Common myeloid progenitor, CD34-positive (primary cell): ENCODE measurements around the gene ERVFRD-1.
A peak's percentile ranks its signal among the peaks of the same experiment; 100 is the strongest.
"Not testable (repeated sequence)": the region's sequence is repeated elsewhere in the genome, so short reads cannot be mapped to it uniquely, and the experiment has no call there.

Experiments used
- CTCF ChIA-PET: fragments of 350-600 bp; sonication (Branson Sonifier 250); formaldehyde crosslinking; loops from one replicate; lab custom pipeline; 2021; ENCODE audit warnings: antibody characterized with exemption; lab: Charles Lee
- POLR2A ChIA-PET: fragments of 350-600 bp; sonication (Branson Sonifier 250); formaldehyde crosslinking; loops from one replicate; lab custom pipeline; 2021; ENCODE audit warnings: antibody characterized with exemption; lab: Charles Lee
- DNase-seq, 3 donors: peaks; one replicate each; pipeline versions ENCODE4 v3.0.0 to v3.0.0-alpha.2; 2013
- H3K27ac ChIP-seq, 2 experiments: 1 replicate in 1 of 2; 2 replicates in 1 of 2; pipeline ENCODE4 v1.7.0; 2013; ENCODE audit warnings: inconsistent platforms in 2 of 2, low read length in 2 of 2, mild to moderate bottlenecking in 2 of 2, low read depth in 1 of 2, moderate library complexity in 1 of 2; ENCODE audit not compliant: severe bottlenecking in 2 of 2, insufficient read depth in 1 of 2, poor library complexity in 1 of 2
- H3K27me3 ChIP-seq, 5 experiments: replicated peaks in 2 of 5; 1 replicate in 3 of 5; 2 replicates in 2 of 5; pipeline versions ENCODE4 v1.6.1 to v1.7.0; 2013; ENCODE audit warnings: low read length in 4 of 5, mild to moderate bottlenecking in 2 of 5, moderate library complexity in 2 of 5, inconsistent platforms in 1 of 5; ENCODE audit not compliant: insufficient read depth in 5 of 5, control insufficient read depth in 4 of 5
- H3K36me3 ChIP-seq, 4 experiments: 1 replicate in 2 of 4; 2 replicates in 2 of 4; pipeline versions ENCODE4 v1.6.1 to v1.7.0; 2013; ENCODE audit warnings: low read length in 3 of 4, control low read depth in 1 of 4, mild to moderate bottlenecking in 1 of 4; ENCODE audit not compliant: control insufficient read depth in 4 of 4, insufficient read depth in 4 of 4
- H3K4me1 ChIP-seq, 4 experiments: 1 replicate in 3 of 4; 2 replicates in 1 of 4; pipeline versions ENCODE4 v1.6.1 to v1.7.1; 2013; ENCODE audit warnings: low read length in 3 of 4, mild to moderate bottlenecking in 3 of 4, control low read depth in 1 of 4, inconsistent platforms in 1 of 4, moderate library complexity in 1 of 4; ENCODE audit not compliant: control insufficient read depth in 4 of 4, insufficient read depth in 4 of 4; ENCODE audit errors: control extremely low read depth in 1 of 4
- H3K4me3 ChIP-seq, 7 experiments: 1 replicate in 4 of 7; 2 replicates in 3 of 7; pipeline versions ENCODE4 v1.5.1 to v1.7.0; 2013; ENCODE audit warnings: mild to moderate bottlenecking in 7 of 7, low read length in 6 of 7, moderate library complexity in 6 of 7, inconsistent platforms in 2 of 7, low read depth in 2 of 7, control low read depth in 1 of 7; ENCODE audit not compliant: insufficient read depth in 4 of 7, control insufficient read depth in 1 of 7; ENCODE audit errors: extremely low read depth in 1 of 7
- H3K9me3 ChIP-seq, 5 experiments: 1 replicate in 4 of 5; 2 replicates in 1 of 5; pipeline versions ENCODE4 v1.6.1 to v1.7.1; 2013; ENCODE audit warnings: low read length in 4 of 5, mild to moderate bottlenecking in 2 of 5, inconsistent platforms in 1 of 5, low read depth in 1 of 5, moderate library complexity in 1 of 5; ENCODE audit not compliant: control insufficient read depth in 4 of 5, insufficient read depth in 2 of 5; ENCODE audit errors: control extremely low read depth in 1 of 5
- WGBS: methylation state at CpG from one replicate; pipeline ENCODE4 v1.1.5; 2013; ENCODE audit not compliant: insufficient coverage; 5-methylcytosine and 5-hydroxymethylcytosine counted together

The ERVFRD-1 gene

DNA sequence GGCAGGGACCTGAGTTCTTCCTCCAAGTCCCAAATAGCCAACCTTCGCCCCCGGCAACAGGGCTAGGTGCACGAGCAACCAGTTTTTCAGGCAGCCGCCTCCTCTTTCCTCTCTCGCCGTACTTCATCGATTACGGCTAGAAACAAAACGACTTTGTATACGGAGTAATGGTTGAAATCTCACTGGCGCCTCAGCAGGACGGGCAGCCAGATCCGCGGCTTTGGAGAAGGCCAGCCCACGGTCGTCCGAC lies 18.2 kb downstream of the ERVFRD-1 start:
- peak overlapping the region; percentile 20 to 87 for H3K27ac ChIP-seq
- H3K36me3 ChIP-seq = peaks cover 0 to 4% (median 0%) of the 10 kb centered on the region in 4 experiments
- CTCF ChIA-PET = interaction anchor here (0.6 to 1.6 kb wide), 4 partner anchors 13 to 35 kb away, joined by 4 to 5 read pairs (median 4); no protein-coding TSS in a partner anchor
- DNase-seq = peak in 1 of 3 donors; percentile 71
- H3K9me3 ChIP-seq = no peaks in the 10 kb centered on the region
- H3K4me1 ChIP-seq = peaks cover 0 to 28% (median 15%) of the 10 kb centered on the region in 4 experiments
- no peaks in the 10 kb centered on the region for H3K27me3 ChIP-seq
- peak overlapping the region; percentile 79 to 99 (median 93) for H3K4me3 ChIP-seq
- 0% methylated on average over 9 of the region's 17 CpGs for WGBS
- POLR2A ChIA-PET = interaction anchor here (0.6 kb wide), 1 partner anchor 430 kb away, joined by 3 read pairs; no protein-coding TSS in a partner anchor

DNA sequence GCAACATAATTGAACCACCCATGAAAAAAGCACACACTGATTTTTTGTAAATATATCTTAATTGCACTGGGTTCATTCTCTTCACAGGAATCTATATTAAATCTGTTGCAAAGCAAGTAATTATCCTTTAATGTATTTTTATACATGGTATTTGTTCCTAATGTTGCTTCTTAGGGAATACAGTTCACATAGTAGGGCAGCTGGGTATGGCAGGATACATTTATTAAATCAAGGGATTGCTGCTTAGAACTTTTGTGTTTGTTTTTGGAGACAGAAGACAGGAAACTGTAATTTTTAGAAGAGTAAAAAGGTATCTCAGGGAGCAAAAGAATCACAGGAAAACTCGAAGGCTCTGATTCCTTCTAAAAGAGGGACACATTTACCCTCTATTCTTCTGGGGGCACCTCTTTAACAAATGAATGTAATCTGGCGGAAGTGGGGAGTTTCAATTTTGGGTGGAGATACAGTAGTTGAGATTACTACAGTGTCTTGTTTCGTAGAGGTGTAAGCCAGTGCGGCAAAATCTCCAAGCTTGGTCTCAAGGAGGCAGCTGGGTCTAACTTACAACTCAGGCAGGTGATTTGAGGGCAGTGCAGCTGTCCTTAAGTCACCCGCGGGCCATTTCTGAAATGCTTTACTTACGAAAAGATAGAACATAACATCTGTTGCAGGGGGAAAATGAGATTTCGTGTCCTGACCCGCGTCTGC lies 18.7 kb downstream of the ERVFRD-1 start:
- H3K4me1 ChIP-seq = peaks cover 0 to 28% (median 15%) of the 10 kb centered on the region in 4 experiments
- no peaks in the 10 kb centered on the region for H3K27me3 ChIP-seq
- H3K27ac ChIP-seq = peak overlapping the region; percentile 20 to 87
- H3K4me3 ChIP-seq = peak overlapping the region; percentile 79 to 99 (median 93)
- WGBS = 0% methylated on average over 7 of the region's 10 CpGs
- H3K36me3 ChIP-seq = no peaks in the 10 kb centered on the region
- peak in 1 of 3 donors; percentile 82 for DNase-seq
- no peaks in the 10 kb centered on the region for H3K9me3 ChIP-seq
- CTCF ChIA-PET = interaction anchor here (0.6 to 1.6 kb wide), 4 partner anchors 13 to 35 kb away, joined by 4 to 5 read pairs (median 4); no protein-coding TSS in a partner anchor
- POLR2A ChIA-PET = interaction anchor here (0.6 kb wide), 1 partner anchor 430 kb away, joined by 3 read pairs; no protein-coding TSS in a partner anchor

DNA sequence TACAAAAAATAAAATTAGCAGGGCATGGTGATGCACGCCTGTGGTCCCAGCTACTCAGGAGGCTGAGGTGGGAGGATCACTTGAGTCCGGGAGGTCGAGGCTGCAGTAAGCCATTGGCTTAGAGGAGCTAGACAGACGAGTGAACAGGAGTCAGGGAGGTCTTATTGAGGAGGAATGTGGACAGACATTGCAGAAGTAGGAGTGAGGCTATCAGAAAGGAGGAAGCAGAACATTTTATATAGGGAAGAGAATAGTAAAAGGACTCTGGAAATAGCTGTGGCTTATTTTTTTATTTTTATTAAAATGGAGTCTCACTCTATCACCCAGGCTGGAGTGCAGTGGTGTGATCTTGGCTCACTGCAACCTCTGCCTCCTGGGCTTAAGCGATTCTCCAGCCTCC lies 20.4 kb downstream of the ERVFRD-1 start:
- H3K36me3 ChIP-seq, H3K4me3 ChIP-seq, H3K27ac ChIP-seq, H3K9me3 ChIP-seq, DNase-seq, H3K27me3 ChIP-seq, POLR2A ChIA-PET: not testable (repeated sequence)
- peaks cover 0 to 24% (median 15%) of the 10 kb centered on the region in 4 experiments for H3K4me1 ChIP-seq
- 98% methylated on average over 5 of the region's 5 CpGs for WGBS
- CTCF ChIA-PET = interaction anchor here (0.9 kb wide), 1 partner anchor 29 kb away, joined by 3 read pairs; no protein-coding TSS in a partner anchor

GRCh38 chr6:11089695-11090094 lies 21.8 kb downstream of the ERVFRD-1 start:
- WGBS = 100% methylated on average over 1 of the region's 1 CpG

DNA sequence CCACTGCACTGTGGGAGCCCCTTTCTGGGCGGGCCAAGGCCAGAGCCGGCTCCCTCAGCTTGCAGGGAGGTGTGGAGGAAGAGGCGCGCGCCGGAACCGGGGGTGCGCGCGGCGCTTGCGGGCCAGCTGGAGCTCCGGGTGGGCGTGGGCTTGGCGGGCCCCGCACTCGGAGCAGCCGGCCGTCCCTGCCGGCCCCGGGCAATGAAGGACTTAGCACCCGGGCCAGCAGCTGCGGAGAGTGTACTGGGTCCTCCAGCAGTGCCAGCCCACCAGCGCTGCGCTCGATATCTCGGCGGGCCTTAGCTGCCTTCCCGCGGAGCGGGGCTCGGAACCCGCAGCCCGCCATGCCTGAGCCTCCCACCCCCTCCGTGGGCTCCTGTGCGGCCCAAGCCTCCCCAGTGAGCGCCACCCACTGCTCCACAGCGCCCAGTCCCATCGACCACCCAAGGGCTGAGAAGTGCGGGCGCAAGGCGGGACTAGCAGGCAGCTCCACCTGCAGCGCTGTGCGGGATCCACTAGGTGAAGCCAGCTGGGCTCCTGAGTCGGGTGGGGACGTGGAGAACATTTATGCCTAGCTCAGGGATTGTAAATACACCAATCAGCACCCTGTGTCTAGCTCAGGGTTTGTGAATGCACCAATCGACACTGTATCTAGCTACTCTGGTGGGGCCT lies 24.2 kb downstream of the ERVFRD-1 start:
- H3K27me3 ChIP-seq, DNase-seq, H3K4me3 ChIP-seq, POLR2A ChIA-PET, H3K27ac ChIP-seq, H3K9me3 ChIP-seq, H3K4me1 ChIP-seq, H3K36me3 ChIP-seq: not testable (repeated sequence)
- CTCF ChIA-PET = interaction anchor here (0.9 to 1.7 kb wide), 4 partner anchors 10 to 20 kb away, joined by 3 to 7 read pairs (median 4); no protein-coding TSS in a partner anchor
- 88% methylated on average over 45 of the region's 47 CpGs for WGBS

More at GRCh38 chr6:11089695-11090094, 21.8 kb downstream of the ERVFRD-1 start:
- Histone ChIP-seq H3K27ac (no peak overlapping the region), H3K4me3 (no peak overlapping the region), H3K4me1 (peaks cover 0 to 13% (median 8%) of the 10 kb centered on the region in 4 experiments), H3K9me3 (no peaks in the 10 kb centered on the region), H3K36me3 (no peaks in the 10 kb centered on the region), H3K27me3 (no peaks in the 10 kb centered on the region)
- CTCF ChIA-PET = interaction anchor here (1.2 kb wide), 1 partner anchor 21 kb away, joined by 3 read pairs; no protein-coding TSS in a partner anchor
- no peak for DNase-seq
- POLR2A ChIA-PET = no interaction called here

- no peak for DNase-seq
- Histone ChIP-seq H3K27ac (no peak overlapping the region), H3K27me3 (no peaks in the 10 kb centered on the region), H3K36me3 (no peaks in the 10 kb centered on the region), H3K4me1 (no peaks in the 10 kb centered on the region), H3K9me3 (no peaks in the 10 kb centered on the region), H3K4me3 (no peak overlapping the region)
- ChIA-PET CTCF (interaction anchor here (1.8 kb wide), 1 partner anchor 9 kb away, joined by 4 read pairs; no protein-coding TSS in a partner anchor), POLR2A (no interaction called here)
- WGBS = 83% methylated on average over 1 of the region's 3 CpGs
Measured at GRCh38 chr6:11085758-11086435, 25.6 kb downstream of the ERVFRD-1 start.
